A549 (cell line): Measurements from ENCODE around the gene XRCC5. TPM values are rescaled to one million over a fixed set of nuclear protein-coding genes. Genes with fewer than 3 reads are reported as not detected.

Experiments used
- ATAC-seq, 2 experiments: fragments of 200-7000 bp in 1 of 2; fragments of >200 bp in 1 of 2; cut with Nextera tagmentation in 1 of 2; cut with Tn5 transposase in 1 of 2; 3 replicates each; pipeline versions ENCODE4 v1.8.0 to v1.9.1; 2018 to 2020; ENCODE audit warnings: mild to moderate bottlenecking in 1 of 2, moderate library complexity in 1 of 2
- CTCF ChIA-PET: fragments of 300-600 bp; sonication (Branson Sonifier 250); formaldehyde crosslinking; extraction: SDS; loops from one replicate; lab custom pipeline; 2021; ENCODE audit warnings: antibody characterized with exemption, inconsistent platforms; lab: Yijun Ruan, JAX
- POLR2A ChIA-PET: fragments of 350-600 bp; formaldehyde crosslinking; extraction: SDS; loops from one replicate; lab custom pipeline; 2021; ENCODE audit warnings: antibody characterized with exemption, inconsistent platforms; lab: Yijun Ruan, JAX
- DNase-seq, 2 experiments: peaks; one replicate each; pipeline versions ENCODE4 v3.0.0 to v3.0.0-alpha.2; 2011 to 2016; ENCODE audit warnings: low read depth in 1 of 2, low spot score in 1 of 2
- FAIRE-seq: peaks from 2 replicates; lab custom pipeline; 2011; peaks lifted over from hg19 to GRCh38; lab: Jason Lieb, UNC
- H3K27ac ChIP-seq, 2 experiments: fragments of >200 bp; sonication (Bioruptor Twin); formaldehyde crosslinking; 3 replicates each; pipeline ENCODE4 v1.5.1; 2016 to 2017
- H3K4me1 ChIP-seq: fragments of >200 bp; sonication (Bioruptor Twin); formaldehyde crosslinking; 3 replicates; pipeline ENCODE4 v1.6.1; 2016
- H3K4me2 ChIP-seq: fragments of >200 bp; sonication (Bioruptor Twin); formaldehyde crosslinking; 3 replicates; pipeline ENCODE4 v1.6.1; 2016
- H3K4me3 ChIP-seq: fragments of >200 bp; sonication (Bioruptor Twin); formaldehyde crosslinking; 3 replicates; pipeline ENCODE4 v1.5.1; 2016
- H3K9me3 ChIP-seq: fragments of >200 bp; sonication (Bioruptor Twin); formaldehyde crosslinking; 3 replicates; pipeline ENCODE4 v1.6.1; 2016
- ATOH8 ChIP-seq: fragments of 250-450 bp; sonication (Bioruptor Pico); IDR thresholded peaks from 2 replicates; pipeline ENCODE4 v1.5.0; 2020; ENCODE audit warnings: low read depth, mild to moderate bottlenecking, moderate library complexity
- CBX2 ChIP-seq: fragments of 200-600 bp; sonication (generic); IDR thresholded peaks from 2 replicates; pipeline ENCODE4 v1.6.1; 2016; ENCODE audit warnings: low read depth, mild to moderate bottlenecking, borderline replicate concordance
- CBX8 ChIP-seq: fragments of 200-600 bp; sonication (generic); IDR thresholded peaks from 2 replicates; pipeline ENCODE4 v1.6.1; 2016
- CEBPB ChIP-seq, 2 experiments: fragments of >200 bp in 1 of 2; sonication (Bioruptor Twin) in 1 of 2; formaldehyde crosslinking in 1 of 2; IDR thresholded peaks; 2 replicates each; pipeline ENCODE4 v1.6.1; 2012 to 2016
- CHD4 ChIP-seq: fragments of 200-600 bp; sonication (generic); IDR thresholded peaks from 2 replicates; pipeline ENCODE4 v1.6.1; 2016; ENCODE audit warnings: antibody characterized with exemption, mild to moderate bottlenecking, borderline replicate concordance
- EHF ChIP-seq: fragments of 250-450 bp; sonication (Bioruptor Pico); IDR thresholded peaks from 2 replicates; pipeline ENCODE4 v1.5.0; 2020; ENCODE audit warnings: mild to moderate bottlenecking
- FOSL2 ChIP-seq, 2 experiments: fragments of 450-650 bp in 1 of 2; fragments of >200 bp in 1 of 2; sonication (Bioruptor Twin) in 1 of 2; formaldehyde crosslinking; IDR thresholded peaks; 2 replicates each; pipeline versions ENCODE4 v1.5.0 to v1.6.1; 2016 to 2020; ENCODE audit warnings: mild to moderate bottlenecking in 1 of 2, moderate library complexity in 1 of 2
- HOXB5 ChIP-seq: fragments of 250-450 bp; sonication (Bioruptor Pico); IDR thresholded peaks from 2 replicates; pipeline ENCODE4 v1.5.0; 2020; ENCODE audit warnings: mild to moderate bottlenecking, moderate library complexity
- JUN ChIP-seq, 2 experiments: fragments of >200 bp; sonication (Bioruptor Twin); formaldehyde crosslinking; IDR thresholded peaks; 2 replicates in 1 of 2; 3 replicates in 1 of 2; pipeline ENCODE4 v1.6.1; 2016 to 2017
- JUNB ChIP-seq: fragments of >200 bp; sonication (Bioruptor Twin); formaldehyde crosslinking; IDR thresholded peaks from 2 replicates; pipeline ENCODE4 v1.6.1; 2016
- KDM5A ChIP-seq: fragments of 200-600 bp; sonication (generic); IDR thresholded peaks from 2 replicates; pipeline ENCODE4 v1.6.1; 2016; ENCODE audit warnings: antibody characterized with exemption, mild to moderate bottlenecking
- NFE2L2 ChIP-seq: fragments of 150-350 bp; conservative IDR thresholded peaks from 2 replicates; pipeline ENCODE4 v1.6.1; 2014; ENCODE audit warnings: low read length
- NPAS2 ChIP-seq: fragments of 250-450 bp; sonication (Bioruptor Pico); IDR thresholded peaks from 2 replicates; pipeline ENCODE4 v1.8.0; 2022; ENCODE audit warnings: mild to moderate bottlenecking, moderate library complexity, borderline replicate concordance
- POLR2A ChIP-seq: IDR thresholded peaks from 2 replicates; pipeline ENCODE4 v1.6.1; 2012; ENCODE audit warnings: mild to moderate bottlenecking, low read length
- RCOR1 ChIP-seq: fragments of 150-350 bp; IDR thresholded peaks from 2 replicates; pipeline ENCODE4 v1.6.1; 2014; ENCODE audit warnings: antibody characterized with exemption, low read length, low read depth
- ZFP36 ChIP-seq: fragments of 450-650 bp; IDR thresholded peaks from 2 replicates; pipeline ENCODE4 v1.6.1; 2014; ENCODE audit warnings: borderline replicate concordance; ENCODE audit not compliant: partially characterized antibody
- ZNF302 ChIP-seq: fragments of 250-450 bp; sonication (Bioruptor Pico); IDR thresholded peaks from 2 replicates; pipeline ENCODE4 v1.9.0; 2021; ENCODE audit warnings: inconsistent platforms, mild to moderate bottlenecking, moderate library complexity
- ZSCAN20 ChIP-seq: fragments of 250-450 bp; sonication (Bioruptor Pico); IDR thresholded peaks from 2 replicates; pipeline ENCODE4 v1.8.0; 2022; ENCODE audit warnings: mild to moderate bottlenecking, moderate library complexity
- WGBS: methylation state at CpG from one replicate; pipeline ENCODE4 v1.1.6; 2017; ENCODE audit errors: missing lambda C conversion rate; 5-methylcytosine and 5-hydroxymethylcytosine counted together
- polyA plus RNA-seq, 4 experiments: library from polyadenylated mRNA; depleted of rRNA in 3 of 4; stranded (reverse); fragments of >200 nt; fragmentation: RNase III in 1 of 4; extraction: RNeasy Plus Mini Kit Qiagen cat#74134 plus additional on column Dnase treatment in 1 of 4; gene quantifications; 2 replicates in 3 of 4; 3 replicates in 1 of 4; pipeline ENCODE4 v1.2.3, GENCODE V29; 2011 to 2017
- TF ChIP-seq, protein P1 (sequence below): IDR thresholded peaks from 2 replicates; pipeline ENCODE4 v1.6.1; 2012
- TF ChIP-seq, protein P2 (sequence below): IDR thresholded peaks from 2 replicates; pipeline ENCODE4 v1.6.1; 2012
- TF ChIP-seq, protein P3 (sequence below): fragments of 200-600 bp; sonication (generic); IDR thresholded peaks from 2 replicates; pipeline ENCODE4 v1.6.1; 2016; ENCODE audit warnings: antibody characterized with exemption, mild to moderate bottlenecking, moderate library complexity

XRCC5 gene
- polyA plus RNA-seq, 2 of the 4 experiments (the other 2 are of a cell fraction): 217 to 430 TPM

DNA sequence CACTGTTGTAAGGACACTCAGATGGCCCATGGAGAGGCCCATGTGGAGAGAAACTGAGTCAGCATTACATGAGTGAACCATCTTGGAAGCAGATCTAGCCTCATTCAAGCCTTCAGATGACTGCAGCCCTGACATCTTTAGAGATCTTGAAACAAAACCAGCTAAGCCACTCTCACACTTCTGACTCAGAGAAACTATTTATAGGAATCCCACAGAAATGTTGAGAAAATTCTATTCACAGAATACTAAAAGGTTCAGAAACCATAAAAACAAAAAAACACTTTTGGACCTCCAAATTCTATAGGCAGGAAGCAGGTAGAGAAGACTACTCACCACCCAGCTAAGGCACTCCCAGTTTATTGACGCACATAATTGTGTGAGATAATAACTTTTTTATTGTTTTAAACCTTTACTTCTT, 18.8 kb upstream of the XRCC5 start:
- Histone ChIP-seq H3K27ac (no peak overlapping the region), H3K9me3 (no peaks in the 10 kb centered on the region), H3K4me3 (no peak overlapping the region), H3K4me1 (no peaks in the 10 kb centered on the region), H3K4me2 (no peak overlapping the region)
- CTCF ChIA-PET: interaction anchor here (0.6 to 1.5 kb wide), 2 partner anchors 24 to 55 kb away, joined by 3 to 4 read pairs; no protein-coding TSS in a partner anchor
- FAIRE-seq (no peak), ATAC-seq (no peak), DNase-seq (no peak)
- 85% methylated on average over 1 of the region's 1 CpG for WGBS
- no peak for TF ChIP-seq CBX8
- POLR2A ChIA-PET: no interaction called here

- ATAC-seq (no peak), DNase-seq (no peak), FAIRE-seq (no peak)
- Histone ChIP-seq H3K4me3 (no peak overlapping the region), H3K4me1 (no peaks in the 10 kb centered on the region), H3K4me2 (no peak overlapping the region), H3K27ac (no peak overlapping the region), H3K9me3 (no peaks in the 10 kb centered on the region)
- ChIA-PET POLR2A (interaction anchor here (1.1 kb wide), 1 partner anchor 11 kb away, joined by 3 read pairs; the partner anchor contains the start of genes PECR and TMEM169), CTCF (interaction anchor here (1.2 to 1.8 kb wide), 2 partner anchors 9 to 11 kb away, joined by 3 to 6 read pairs; no protein-coding TSS in a partner anchor)
- TF ChIP-seq CHD4 (no peak), EHF (CRISPR knock-in tag) (no peak), ZNF302 (CRISPR knock-in tag) (no peak)
- 19% methylated on average over 2 of the region's 2 CpGs for WGBS
These were observed 16.5 kb upstream of the XRCC5 start for GRCh38 chr2:216092646-216093045.

DNA sequence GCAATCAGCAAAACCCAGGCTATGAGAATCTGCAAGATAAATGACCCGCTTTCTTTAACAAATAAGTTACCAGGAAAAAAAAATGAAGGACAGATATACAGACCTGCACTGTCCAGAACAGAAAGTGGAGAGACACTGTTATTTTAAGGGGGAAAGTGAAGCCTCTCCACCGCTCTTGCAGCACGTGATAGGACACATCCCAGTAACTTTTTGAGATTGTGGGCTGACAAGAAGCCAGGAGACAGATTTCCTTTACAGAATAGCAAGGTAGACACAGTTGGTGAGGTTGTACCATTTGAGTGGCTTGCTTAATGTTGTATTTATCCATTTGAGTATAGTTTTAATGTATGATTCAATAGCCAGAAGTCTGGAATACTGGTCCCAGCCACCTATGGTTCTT, 14.4 kb upstream of the XRCC5 start:
- H3K4me2 ChIP-seq: no peak overlapping the region
- CTCF ChIA-PET: interaction anchor here (1.4 kb wide), 1 partner anchor 58 kb away, joined by 3 read pairs; no protein-coding TSS in a partner anchor
- no peak overlapping the region for H3K4me3 ChIP-seq
- POLR2A ChIA-PET: no interaction called here
- no peaks in the 10 kb centered on the region for H3K4me1 ChIP-seq
- DNase-seq (no peak), FAIRE-seq (no peak), ATAC-seq (no peak)
- TF ChIP-seq NPAS2 (CRISPR knock-in tag): no peak
- TF ChIP-seq, protein P1, sequence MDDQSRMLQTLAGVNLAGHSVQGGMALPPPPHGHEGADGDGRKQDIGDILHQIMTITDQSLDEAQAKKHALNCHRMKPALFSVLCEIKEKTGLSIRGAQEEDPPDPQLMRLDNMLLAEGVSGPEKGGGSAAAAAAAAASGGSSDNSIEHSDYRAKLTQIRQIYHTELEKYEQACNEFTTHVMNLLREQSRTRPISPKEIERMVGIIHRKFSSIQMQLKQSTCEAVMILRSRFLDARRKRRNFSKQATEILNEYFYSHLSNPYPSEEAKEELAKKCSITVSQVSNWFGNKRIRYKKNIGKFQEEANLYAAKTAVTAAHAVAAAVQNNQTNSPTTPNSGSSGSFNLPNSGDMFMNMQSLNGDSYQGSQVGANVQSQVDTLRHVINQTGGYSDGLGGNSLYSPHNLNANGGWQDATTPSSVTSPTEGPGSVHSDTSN: no peak
- TF ChIP-seq JUN (IDR thresholded peaks at IDR 0.05): no peak
- no peak for TF ChIP-seq ZFP36
- TF ChIP-seq ZSCAN20: no peak
- TF ChIP-seq, protein P2, sequence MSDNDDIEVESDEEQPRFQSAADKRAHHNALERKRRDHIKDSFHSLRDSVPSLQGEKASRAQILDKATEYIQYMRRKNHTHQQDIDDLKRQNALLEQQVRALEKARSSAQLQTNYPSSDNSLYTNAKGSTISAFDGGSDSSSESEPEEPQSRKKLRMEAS: no peak
- TF ChIP-seq CEBPB (IDR thresholded peaks at IDR 0.05): no peak
- TF ChIP-seq KDM5A: no peak
- TF ChIP-seq NFE2L2: no peak
- TF ChIP-seq JUNB: no peak
- no peak for TF ChIP-seq CHD4
- no peak for TF ChIP-seq CBX2
- TF ChIP-seq, protein P3, sequence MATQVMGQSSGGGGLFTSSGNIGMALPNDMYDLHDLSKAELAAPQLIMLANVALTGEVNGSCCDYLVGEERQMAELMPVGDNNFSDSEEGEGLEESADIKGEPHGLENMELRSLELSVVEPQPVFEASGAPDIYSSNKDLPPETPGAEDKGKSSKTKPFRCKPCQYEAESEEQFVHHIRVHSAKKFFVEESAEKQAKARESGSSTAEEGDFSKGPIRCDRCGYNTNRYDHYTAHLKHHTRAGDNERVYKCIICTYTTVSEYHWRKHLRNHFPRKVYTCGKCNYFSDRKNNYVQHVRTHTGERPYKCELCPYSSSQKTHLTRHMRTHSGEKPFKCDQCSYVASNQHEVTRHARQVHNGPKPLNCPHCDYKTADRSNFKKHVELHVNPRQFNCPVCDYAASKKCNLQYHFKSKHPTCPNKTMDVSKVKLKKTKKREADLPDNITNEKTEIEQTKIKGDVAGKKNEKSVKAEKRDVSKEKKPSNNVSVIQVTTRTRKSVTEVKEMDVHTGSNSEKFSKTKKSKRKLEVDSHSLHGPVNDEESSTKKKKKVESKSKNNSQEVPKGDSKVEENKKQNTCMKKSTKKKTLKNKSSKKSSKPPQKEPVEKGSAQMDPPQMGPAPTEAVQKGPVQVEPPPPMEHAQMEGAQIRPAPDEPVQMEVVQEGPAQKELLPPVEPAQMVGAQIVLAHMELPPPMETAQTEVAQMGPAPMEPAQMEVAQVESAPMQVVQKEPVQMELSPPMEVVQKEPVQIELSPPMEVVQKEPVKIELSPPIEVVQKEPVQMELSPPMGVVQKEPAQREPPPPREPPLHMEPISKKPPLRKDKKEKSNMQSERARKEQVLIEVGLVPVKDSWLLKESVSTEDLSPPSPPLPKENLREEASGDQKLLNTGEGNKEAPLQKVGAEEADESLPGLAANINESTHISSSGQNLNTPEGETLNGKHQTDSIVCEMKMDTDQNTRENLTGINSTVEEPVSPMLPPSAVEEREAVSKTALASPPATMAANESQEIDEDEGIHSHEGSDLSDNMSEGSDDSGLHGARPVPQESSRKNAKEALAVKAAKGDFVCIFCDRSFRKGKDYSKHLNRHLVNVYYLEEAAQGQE: no peak
- TF ChIP-seq ATOH8: no peak
- TF ChIP-seq HOXB5 (CRISPR knock-in tag): no peak
- TF ChIP-seq FOSL2 (IDR thresholded peaks at IDR 0.05): no peak
- no peak for TF ChIP-seq FOSL2 (CRISPR knock-in tag; IDR thresholded peaks at IDR 0.05)
- no peak for TF ChIP-seq RCOR1
- no peak for TF ChIP-seq POLR2A
- no peak overlapping the region for H3K27ac ChIP-seq
- no peaks in the 10 kb centered on the region for H3K9me3 ChIP-seq
- 72% methylated on average over 3 of the region's 3 CpGs for WGBS
